IMR-90 (cell line): Measurements from ENCODE around the gene EPAS1. TPM values are rescaled to one million over a fixed set of nuclear protein-coding genes. Genes with fewer than 3 reads are reported as not detected.

Experiments used
- ATAC-seq: fragments of 200-7000 bp; cut with Tn5 transposase; 2 replicates; pipeline ENCODE4 v1.9.1; 2020; ENCODE audit warnings: low read depth, mild to moderate bottlenecking, moderate library complexity
- BruUV-seq: library from RNA; stranded (reverse); fragments of 400-500 nt; replicated peaks from 2 replicates; lab custom pipeline; 2021; lab: Mats Ljungman, UMichigan
- CTCF ChIA-PET: fragments of 300-600 bp; formaldehyde crosslinking; extraction: SDS; loops from one replicate; lab custom pipeline; 2021; ENCODE audit warnings: antibody characterized with exemption; lab: Yijun Ruan, JAX
- POLR2A ChIA-PET: fragments of 300-600 bp; sonication (Branson Sonifier 250); formaldehyde crosslinking; loops from one replicate; lab custom pipeline; 2022; ENCODE audit warnings: antibody characterized with exemption; ENCODE audit not compliant: unreplicated experiment; lab: Charles Lee
- DNase-seq: peaks from one replicate; pipeline ENCODE4 v3.0.0; 2013
- H2AFZ ChIP-seq: replicated peaks from 2 replicates; pipeline ENCODE3; 2013; ENCODE audit warnings: low read length, mild to moderate bottlenecking; ENCODE audit not compliant: poor library complexity
- H2AK5ac ChIP-seq: 2 replicates; pipeline ENCODE4 v1.6.1; 2013; ENCODE audit warnings: low read depth, low read length, inconsistent platforms
- H2AK9ac ChIP-seq: replicated peaks from 2 replicates; pipeline ENCODE3; 2013; ENCODE audit warnings: mild to moderate bottlenecking, low read depth, low read length, moderate library complexity; ENCODE audit not compliant: poor library complexity
- H2BK120ac ChIP-seq: 2 replicates; pipeline ENCODE4 v1.6.1; 2013; ENCODE audit warnings: low read depth, low read length, inconsistent platforms
- H2BK15ac ChIP-seq: 3 replicates; pipeline ENCODE4 v1.6.1; 2013; ENCODE audit warnings: low read depth, low read length, inconsistent platforms
- H2BK20ac ChIP-seq: 2 replicates; pipeline ENCODE4 v1.6.1; 2013; ENCODE audit warnings: low read depth, mild to moderate bottlenecking, inconsistent platforms, low read length, moderate library complexity
- H2BK5ac ChIP-seq: 2 replicates; pipeline ENCODE4 v1.6.1; 2013; ENCODE audit warnings: mild to moderate bottlenecking, low read depth, low read length, inconsistent platforms; ENCODE audit not compliant: poor library complexity, severe bottlenecking
- H3K14ac ChIP-seq: replicated peaks from 2 replicates; pipeline ENCODE4 v1.6.1; 2013; ENCODE audit warnings: low read depth, low read length, inconsistent platforms
- H3K18ac ChIP-seq: 2 replicates; pipeline ENCODE4 v1.6.1; 2013; ENCODE audit warnings: low read depth, low read length, control low read depth
- H3K23ac ChIP-seq: 2 replicates; pipeline ENCODE4 v1.6.1; 2013; ENCODE audit warnings: low read depth, low read length, inconsistent platforms
- H3K27ac ChIP-seq: 2 replicates; pipeline ENCODE4 v1.5.1; 2013; ENCODE audit warnings: mild to moderate bottlenecking, control low read depth, low read length; ENCODE audit not compliant: insufficient read depth
- H3K27me3 ChIP-seq: 2 replicates; pipeline ENCODE4 v1.6.1; 2013; ENCODE audit warnings: low read length; ENCODE audit not compliant: control insufficient read depth, insufficient read depth
- H3K36me3 ChIP-seq: 2 replicates; pipeline ENCODE4 v1.6.1; 2013; ENCODE audit warnings: low read length, mixed read lengths; ENCODE audit not compliant: control insufficient read depth, insufficient read depth
- H3K4ac ChIP-seq: 2 replicates; pipeline ENCODE4 v1.6.1; 2013; ENCODE audit warnings: low read depth, low read length, inconsistent platforms
- H3K4me1 ChIP-seq: 2 replicates; pipeline ENCODE4 v1.6.1; 2013; ENCODE audit warnings: low read length, mixed read lengths; ENCODE audit not compliant: control insufficient read depth, insufficient read depth
- H3K4me2 ChIP-seq: 2 replicates; pipeline ENCODE4 v1.6.1; 2013; ENCODE audit warnings: low read depth, mild to moderate bottlenecking, control low read depth, low read length, moderate library complexity
- H3K4me3 ChIP-seq: 2 replicates; pipeline ENCODE4 v1.5.1; 2013; ENCODE audit warnings: low read depth, mild to moderate bottlenecking, control low read depth, low read length, moderate library complexity; ENCODE audit not compliant: insufficient read depth
- H3K56ac ChIP-seq: 2 replicates; pipeline ENCODE4 v1.6.1; 2013; ENCODE audit warnings: low read length, inconsistent platforms; ENCODE audit not compliant: insufficient read depth; ENCODE audit errors: extremely low read depth
- H3K79me1 ChIP-seq, 2 experiments: 2 replicates each; pipeline ENCODE4 v1.6.1; 2013; ENCODE audit warnings: low read length in 2 of 2, inconsistent platforms in 1 of 2, low read depth in 1 of 2
- H3K9ac ChIP-seq: 2 replicates; pipeline ENCODE4 v1.6.1; 2013; ENCODE audit warnings: low read depth, low read length, control low read depth
- H3K9me1 ChIP-seq: 2 replicates; pipeline ENCODE4 v1.6.1; 2013; ENCODE audit warnings: low read length, inconsistent platforms; ENCODE audit not compliant: insufficient read depth
- H3K9me3 ChIP-seq: 2 replicates; pipeline ENCODE4 v1.6.1; 2013; ENCODE audit warnings: low read length; ENCODE audit not compliant: control insufficient read depth, insufficient read depth
- H4K20me1 ChIP-seq: 2 replicates; pipeline ENCODE4 v1.6.1; 2013; ENCODE audit warnings: low read length, inconsistent platforms; ENCODE audit not compliant: insufficient read depth
- H4K5ac ChIP-seq: 2 replicates; pipeline ENCODE4 v1.6.1; 2013; ENCODE audit warnings: mild to moderate bottlenecking, low read depth, low read length, control low read depth
- H4K8ac ChIP-seq, 2 experiments: 2 replicates each; pipeline ENCODE4 v1.6.1; 2013; ENCODE audit warnings: low read depth in 2 of 2, low read length in 2 of 2, control low read depth in 1 of 2, inconsistent platforms in 1 of 2
- H4K91ac ChIP-seq: 2 replicates; pipeline ENCODE4 v1.6.1; 2013; ENCODE audit warnings: low read depth, low read length, inconsistent platforms; ENCODE audit not compliant: insufficient read depth
- BHLHE40 ChIP-seq: fragments of 150-350 bp; IDR thresholded peaks from 2 replicates; pipeline ENCODE4 v1.6.1; 2016; ENCODE audit warnings: mild to moderate bottlenecking, low read depth, low read length
- CEBPB ChIP-seq: IDR thresholded peaks from 2 replicates; pipeline ENCODE4 v1.6.1; 2012; ENCODE audit warnings: low read depth, low read length, improper control_type of control experiment
- CHD1 ChIP-seq: IDR thresholded peaks from 2 replicates; pipeline ENCODE4 v1.6.1; 2012; ENCODE audit warnings: low read depth, low read length, improper control_type of control experiment
- MAFK ChIP-seq: IDR thresholded peaks from 2 replicates; pipeline ENCODE4 v1.6.1; 2012; ENCODE audit warnings: low read depth, low read length, improper control_type of control experiment
- MAZ ChIP-seq: IDR thresholded peaks from 2 replicates; pipeline ENCODE4 v1.6.1; 2012; ENCODE audit warnings: low read depth, mild to moderate bottlenecking, low read length, improper control_type of control experiment, moderate library complexity, borderline replicate concordance
- RCOR1 ChIP-seq: IDR thresholded peaks from 2 replicates; pipeline ENCODE4 v1.6.1; 2012; ENCODE audit warnings: mild to moderate bottlenecking, low read length, improper control_type of control experiment; ENCODE audit not compliant: insufficient replicate concordance
- WGBS, 2 experiments: methylation state at CpG; one replicate each; pipeline versions ENCODE4 v1.1.5 to v1.1.7; 2013; ENCODE audit warnings: missing lambda C conversion rate in 2 of 2; ENCODE audit not compliant: insufficient read length in 1 of 2; ENCODE audit errors: extremely low coverage in 2 of 2; 5-methylcytosine and 5-hydroxymethylcytosine counted together
- dilution Hi-C: fragments of 300-500 bp; cut with HindIII; formaldehyde crosslinking; loops from one replicate; pipeline ENCODE4 v1.14.3; 2018; ENCODE audit warnings: low sequenced_read_pairs; ENCODE audit not compliant: unreplicated experiment
- in situ Hi-C: fragments of 300-500 bp; cut with MboI; formaldehyde crosslinking; loops from 3 replicates; pipeline ENCODE4 v1.14.3; 2019; ENCODE audit warnings: low sequenced_read_pairs, inconsistent platforms, mixed read lengths
- intact Hi-C: fragments of 100-400 bp; cut with micrococcal nuclease; formaldehyde crosslinking; loops from 2 replicates; pipeline ENCODE4 v1.10.0; 2022
- polyA plus RNA-seq, 3 experiments: library from polyadenylated mRNA; depleted of rRNA; stranded (reverse); fragments of >200 nt; gene quantifications; 2 replicates each; pipeline ENCODE4 v1.2.3, GENCODE V29; 2012; ENCODE audit warnings: low replicate concordance in 1 of 3
- total RNA-seq: library from RNA; depleted of rRNA; stranded (reverse); fragments of >200 nt; gene quantifications from 2 replicates; pipeline ENCODE4 v1.2.3, GENCODE V29; 2012
- TF ChIP-seq, protein P1 (sequence below): fragments of 150-350 bp; IDR thresholded peaks from 2 replicates; pipeline ENCODE4 v1.6.1; 2016; ENCODE audit warnings: low read depth, mild to moderate bottlenecking, low read length, moderate library complexity, borderline replicate concordance

Gene EPAS1
- total and polyA plus RNA-seq, 2 of the 4 experiments (the other 2 are of a cell fraction) = 40.7 to 120 TPM

DNA sequence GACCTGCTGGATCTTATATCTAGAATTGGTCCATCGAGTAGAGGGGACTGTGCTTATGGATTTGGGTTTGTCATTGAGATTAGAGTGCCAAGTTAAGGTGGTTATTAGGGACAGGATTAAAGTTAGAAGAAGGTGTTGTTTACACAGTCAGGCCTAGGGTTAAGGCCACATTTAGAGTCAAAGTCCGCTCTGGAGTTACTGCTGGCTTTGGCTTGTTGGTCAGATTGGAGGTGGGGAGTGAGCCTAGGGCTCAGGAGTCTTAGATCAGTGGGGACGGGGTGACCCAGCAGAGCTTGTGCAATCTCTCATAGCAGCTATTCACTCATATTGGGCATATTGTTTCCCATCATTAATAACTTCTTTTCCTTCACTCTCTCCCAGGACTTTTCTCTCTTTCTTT lies 13.5 kb upstream of the EPAS1 start:
- Histone ChIP-seq H3K56ac (no peak overlapping the region), H2AK5ac (no peak overlapping the region), H3K4me3 (no peak overlapping the region), H4K8ac (no peak overlapping the region), H3K9me1 (no peaks in the 10 kb centered on the region), H3K9me3 (no peaks in the 10 kb centered on the region), H4K5ac (no peak overlapping the region), H2AFZ (no peak overlapping the region), H3K4me2 (no peak overlapping the region), H2BK120ac (no peak overlapping the region), H3K4ac (no peak overlapping the region), H3K18ac (no peak overlapping the region), H3K27ac (no peak overlapping the region), H3K14ac (no peak overlapping the region), H2AK9ac (no peak overlapping the region), H4K20me1 (no peaks in the 10 kb centered on the region), H3K4me1 (no peaks in the 10 kb centered on the region), H2BK15ac (no peak overlapping the region), H3K79me1 (no peaks in the 10 kb centered on the region), H2BK20ac (no peak overlapping the region), H3K27me3 (peaks cover 21% of the 10 kb centered on the region), H2BK5ac (no peak overlapping the region), H3K9ac (no peak overlapping the region), H4K91ac (no peak overlapping the region), H3K36me3 (no peaks in the 10 kb centered on the region), H3K23ac (no peak overlapping the region)
- DNase-seq (no peak), ATAC-seq (no peak)
- intact Hi-C loops (no loop called here), dilution Hi-C loops (no loop called here), in situ Hi-C loops (no loop called here)
- ChIA-PET CTCF (no interaction called here), POLR2A (interaction anchor here (0.5 kb wide), 1 partner anchor 13 kb away, joined by 4 read pairs; the partner anchor contains the start of gene EPAS1)
- no CpG with 5 or more reads among the region's 3 CpGs for WGBS, 2 experiments
- no TSS peak for BruUV-seq
- TF ChIP-seq CHD1 = no peak
- no peak for TF ChIP-seq BHLHE40
- TF ChIP-seq, protein P1, sequence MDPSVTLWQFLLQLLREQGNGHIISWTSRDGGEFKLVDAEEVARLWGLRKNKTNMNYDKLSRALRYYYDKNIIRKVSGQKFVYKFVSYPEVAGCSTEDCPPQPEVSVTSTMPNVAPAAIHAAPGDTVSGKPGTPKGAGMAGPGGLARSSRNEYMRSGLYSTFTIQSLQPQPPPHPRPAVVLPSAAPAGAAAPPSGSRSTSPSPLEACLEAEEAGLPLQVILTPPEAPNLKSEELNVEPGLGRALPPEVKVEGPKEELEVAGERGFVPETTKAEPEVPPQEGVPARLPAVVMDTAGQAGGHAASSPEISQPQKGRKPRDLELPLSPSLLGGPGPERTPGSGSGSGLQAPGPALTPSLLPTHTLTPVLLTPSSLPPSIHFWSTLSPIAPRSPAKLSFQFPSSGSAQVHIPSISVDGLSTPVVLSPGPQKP = no peak
- no peak for TF ChIP-seq CEBPB
- no peak for TF ChIP-seq MAFK
- TF ChIP-seq RCOR1 = no peak
- TF ChIP-seq MAZ = no peak
